ENCODE results near the gene AKAP13. TPM values are rescaled to one million over a fixed set of nuclear protein-coding genes. Genes with fewer than 3 reads are reported as not detected.

Gene AKAP13
- total RNA-seq, 1 experiment from 2014 or later = 49.6 TPM

- peaks cover 39% of the 10 kb centered on the region for H3K36me3 Mint-ChIP-seq (ENCODE audit: insufficient read depth, unreplicated experiment)
- Histone ChIP-seq H3K36me3 (ENCODE audit: control insufficient read depth, insufficient read depth, low read length) (no peaks in the 10 kb centered on the region), H3K4me1 (no peaks in the 10 kb centered on the region), H3K4me3 (ENCODE audit: low read depth, low read length) (no peak overlapping the region), H3K27me3 (replicated peaks; ENCODE audit: control insufficient read depth, insufficient read depth, low read length) (no peaks in the 10 kb centered on the region), H3K9me3 (no peaks in the 10 kb centered on the region)
- H3K4me1 Mint-ChIP-seq (ENCODE audit: low read depth, unreplicated experiment) = no peaks in the 10 kb centered on the region
- H3K27me3 Mint-ChIP-seq (ENCODE audit: insufficient read depth, unreplicated experiment) = no peaks in the 10 kb centered on the region
- CTCF ChIA-PET = no interaction called here
- intact Hi-C loops (cut with micrococcal nuclease; ENCODE audit: unreplicated experiment) = no loop called here
- no peaks in the 10 kb centered on the region for H3K9me3 Mint-ChIP-seq (ENCODE audit: unreplicated experiment)
- H3K27ac Mint-ChIP-seq (ENCODE audit: unreplicated experiment) = no peak overlapping the region
- no peak for DNase-seq
- POLR2A ChIA-PET = no interaction called here
- TF ChIP-seq, protein P1, sequence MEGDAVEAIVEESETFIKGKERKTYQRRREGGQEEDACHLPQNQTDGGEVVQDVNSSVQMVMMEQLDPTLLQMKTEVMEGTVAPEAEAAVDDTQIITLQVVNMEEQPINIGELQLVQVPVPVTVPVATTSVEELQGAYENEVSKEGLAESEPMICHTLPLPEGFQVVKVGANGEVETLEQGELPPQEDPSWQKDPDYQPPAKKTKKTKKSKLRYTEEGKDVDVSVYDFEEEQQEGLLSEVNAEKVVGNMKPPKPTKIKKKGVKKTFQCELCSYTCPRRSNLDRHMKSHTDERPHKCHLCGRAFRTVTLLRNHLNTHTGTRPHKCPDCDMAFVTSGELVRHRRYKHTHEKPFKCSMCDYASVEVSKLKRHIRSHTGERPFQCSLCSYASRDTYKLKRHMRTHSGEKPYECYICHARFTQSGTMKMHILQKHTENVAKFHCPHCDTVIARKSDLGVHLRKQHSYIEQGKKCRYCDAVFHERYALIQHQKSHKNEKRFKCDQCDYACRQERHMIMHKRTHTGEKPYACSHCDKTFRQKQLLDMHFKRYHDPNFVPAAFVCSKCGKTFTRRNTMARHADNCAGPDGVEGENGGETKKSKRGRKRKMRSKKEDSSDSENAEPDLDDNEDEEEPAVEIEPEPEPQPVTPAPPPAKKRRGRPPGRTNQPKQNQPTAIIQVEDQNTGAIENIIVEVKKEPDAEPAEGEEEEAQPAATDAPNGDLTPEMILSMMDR (IDR thresholded peaks at IDR 0.05; ENCODE audit: insufficient read depth in 1 of 2, low read depth in 1 of 2, low read length in 1 of 2, severe bottlenecking in 1 of 2, unreplicated experiment in 1 of 2) = no peak
- no peak overlapping the region for H3K4me3 Mint-ChIP-seq (ENCODE audit: unreplicated experiment)
- no TSS peak for BruUV-seq (replicated peaks)
Observed at GRCh38 chr15:85687329-85687728, 306.9 kb downstream of the AKAP13 start.

DNA sequence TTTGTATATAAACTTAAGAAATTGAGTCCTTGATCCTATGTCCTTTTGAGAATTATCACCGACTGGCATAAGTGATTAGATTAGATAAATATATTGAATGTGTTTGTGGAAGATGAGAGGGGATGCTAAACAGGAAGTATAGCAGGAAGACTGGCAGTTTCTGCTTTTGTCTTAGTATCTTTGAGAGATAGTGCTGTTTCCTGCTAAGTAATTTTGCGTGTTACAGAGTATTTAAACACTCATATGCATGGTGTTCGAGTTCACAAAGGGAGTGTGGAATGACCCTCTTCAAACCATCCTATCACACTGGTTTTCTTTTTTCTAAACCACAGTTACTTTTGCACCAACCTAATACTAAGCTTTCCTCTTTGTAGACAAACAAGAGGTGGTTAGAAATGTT, 308.3 kb downstream of the AKAP13 start:
- CTCF ChIA-PET = no interaction called here
- no peaks in the 10 kb centered on the region; the same call in 1 of the 2 replicates for H3K36me3 ChIP-seq (ENCODE audit: control insufficient read depth, insufficient read depth, low read length)
- Mint-ChIP-seq H3K4me3 (ENCODE audit: unreplicated experiment) (no peak overlapping the region), H3K27me3 (ENCODE audit: insufficient read depth, unreplicated experiment) (no peaks in the 10 kb centered on the region), H3K27ac (ENCODE audit: unreplicated experiment) (no peak overlapping the region), H3K4me1 (ENCODE audit: low read depth, unreplicated experiment) (no peaks in the 10 kb centered on the region), H3K9me3 (ENCODE audit: unreplicated experiment) (no peaks in the 10 kb centered on the region), H3K36me3 (ENCODE audit: insufficient read depth, unreplicated experiment) (peaks cover 38% of the 10 kb centered on the region)
- TF ChIP-seq, protein P1 (IDR thresholded peaks at IDR 0.05; ENCODE audit: insufficient read depth in 1 of 2, low read depth in 1 of 2, low read length in 1 of 2, severe bottlenecking in 1 of 2, unreplicated experiment in 1 of 2) = no peak
- DNase-seq = no peak
- H3K4me3 ChIP-seq (ENCODE audit: low read depth, low read length) = no peak overlapping the region
- POLR2A ChIA-PET = no interaction called here
- BruUV-seq (replicated peaks) = no TSS peak
- no peaks in the 10 kb centered on the region for H3K27me3 ChIP-seq (replicated peaks; ENCODE audit: control insufficient read depth, insufficient read depth, low read length)
- intact Hi-C loops (cut with micrococcal nuclease; ENCODE audit: unreplicated experiment) = no loop called here
- no peaks in the 10 kb centered on the region for H3K4me1 ChIP-seq
- H3K9me3 ChIP-seq = no peaks in the 10 kb centered on the region

- intact Hi-C loops (cut with micrococcal nuclease; ENCODE audit: unreplicated experiment) = no loop called here
- H3K36me3 Mint-ChIP-seq (ENCODE audit: insufficient read depth, unreplicated experiment) = peaks cover 27% of the 10 kb centered on the region
- no peaks in the 10 kb centered on the region for H3K4me1 ChIP-seq
- H3K27ac Mint-ChIP-seq (ENCODE audit: unreplicated experiment) = no peak overlapping the region
- CTCF ChIA-PET = interaction anchor here (0.6 kb wide), 1 partner anchor 203 kb away, joined by 3 read pairs; no protein-coding TSS in a partner anchor
- TF ChIP-seq, protein P1 (IDR thresholded peaks at IDR 0.05; ENCODE audit: insufficient read depth in 1 of 2, low read depth in 1 of 2, low read length in 1 of 2, severe bottlenecking in 1 of 2, unreplicated experiment in 1 of 2) = no peak
- H3K9me3 Mint-ChIP-seq (ENCODE audit: unreplicated experiment) = no peaks in the 10 kb centered on the region
- no TSS peak for BruUV-seq (replicated peaks)
- H3K27me3 ChIP-seq (replicated peaks; ENCODE audit: control insufficient read depth, insufficient read depth, low read length) = no peaks in the 10 kb centered on the region
- H3K27me3 Mint-ChIP-seq (ENCODE audit: insufficient read depth, unreplicated experiment) = no peaks in the 10 kb centered on the region
- H3K4me3 Mint-ChIP-seq (ENCODE audit: unreplicated experiment) = no peak overlapping the region
- H3K4me3 ChIP-seq (ENCODE audit: low read depth, low read length) = no peak overlapping the region
- no peak for DNase-seq
- no peaks in the 10 kb centered on the region for H3K4me1 Mint-ChIP-seq (ENCODE audit: low read depth, unreplicated experiment)
- POLR2A ChIA-PET = no interaction called here
- H3K36me3 ChIP-seq (ENCODE audit: control insufficient read depth, insufficient read depth, low read length) = no peaks in the 10 kb centered on the region; the same call in 1 of the 2 replicates
- H3K9me3 ChIP-seq = no peaks in the 10 kb centered on the region
Observed at GRCh38 chr15:85689729-85690128, 309.3 kb downstream of the AKAP13 start.
